Stimulated activated CD4-positive, alpha-beta T cell treated with anti-CD3 and anti-CD28 coated beads, Interleukin-4, amount 100 ng/mL, for 48 hours (primary cell): ENCODE results near the gene SLC17A2.

Experiments used
- DNase-seq, 2 donors: peaks; one replicate each; pipeline ENCODE4 v3.0.0-alpha.2; 2020; ENCODE audit warnings: low read depth in 2 of 2

The SLC17A2 gene

DNA sequence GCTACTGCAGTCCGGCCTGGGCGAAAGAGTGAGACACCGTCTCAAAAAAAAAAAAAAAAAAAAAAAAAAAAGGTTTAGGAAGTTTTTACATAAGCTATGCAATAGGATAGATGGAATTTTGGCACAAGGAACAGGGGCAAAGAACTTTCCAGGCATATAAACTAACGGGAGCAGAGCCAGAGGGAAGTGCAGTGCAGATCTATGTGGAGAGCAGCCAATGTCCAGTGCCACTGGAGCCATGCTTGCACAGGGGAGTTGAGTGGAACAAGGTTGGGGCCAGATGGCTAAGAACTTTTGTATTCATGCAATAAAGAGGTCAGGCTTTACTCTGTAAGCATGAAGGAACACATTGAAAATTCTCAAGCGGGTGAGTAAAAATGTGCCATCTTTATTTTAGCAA lies 10.8 kb downstream of the SLC17A2 start:
- DNase-seq, result no peak

DNA sequence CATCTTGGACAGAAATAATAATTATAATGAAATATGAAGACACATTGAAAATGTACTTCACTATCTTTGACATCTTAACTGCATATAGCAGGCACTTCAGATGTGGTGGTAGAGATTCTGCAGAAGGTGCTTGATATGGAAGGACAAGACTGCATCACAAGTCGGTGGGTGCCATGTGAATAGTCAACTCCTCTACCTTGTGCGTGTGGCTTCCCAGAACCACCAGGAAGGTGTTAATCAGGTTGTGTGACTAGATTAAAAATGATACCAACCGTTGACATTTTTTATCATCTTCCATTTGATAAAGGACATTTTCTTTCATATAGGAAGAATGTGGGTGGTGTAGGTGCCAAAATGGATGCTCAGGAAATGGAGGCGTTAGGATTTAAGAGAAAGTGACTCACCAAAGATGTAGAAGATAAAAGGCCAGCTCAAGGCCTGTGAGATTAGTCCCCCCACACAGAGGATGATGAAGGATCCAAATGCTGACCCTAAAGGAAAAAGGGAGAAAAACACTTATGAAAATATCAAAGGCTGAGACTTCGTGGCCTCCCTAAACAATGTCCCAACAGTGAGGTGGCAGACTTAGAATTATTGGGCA lies 12.3 kb downstream of the SLC17A2 start:
- peak in 1 of 2 donors; percentile 6 for DNase-seq

DNA sequence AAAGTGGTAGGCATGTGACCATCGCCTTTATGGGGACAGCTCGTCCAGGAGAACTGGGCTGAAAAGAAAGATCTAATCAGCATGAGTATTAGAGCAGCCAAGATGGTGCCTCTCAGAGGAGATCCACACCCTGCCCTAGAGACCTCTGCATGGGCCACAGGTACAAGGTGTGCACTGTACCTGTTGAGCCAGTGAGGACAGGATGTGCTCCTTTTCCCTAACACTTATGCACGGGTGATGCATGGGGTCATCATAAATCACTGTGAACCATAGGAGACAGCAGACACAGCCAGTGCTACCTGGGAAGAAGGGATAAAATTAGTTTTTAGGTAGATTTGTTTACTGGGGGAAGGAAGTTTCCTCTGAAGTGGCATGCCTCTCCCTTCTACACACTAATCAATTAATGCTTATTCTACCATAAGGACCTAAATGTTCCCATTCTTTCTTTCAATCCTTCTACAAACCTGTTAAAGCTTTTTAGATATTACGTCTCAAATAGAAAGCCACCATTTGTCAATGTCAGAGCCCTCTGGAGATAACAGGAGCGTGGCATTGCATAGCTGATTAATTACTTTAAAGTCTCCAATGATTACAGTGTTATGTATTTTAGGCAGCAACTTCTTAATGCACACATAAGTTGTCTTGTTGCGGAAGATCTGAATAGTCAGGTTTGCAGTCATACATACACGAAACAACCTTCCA lies 13.6 kb downstream of the SLC17A2 start:
- DNase-seq, result no peak

DNA sequence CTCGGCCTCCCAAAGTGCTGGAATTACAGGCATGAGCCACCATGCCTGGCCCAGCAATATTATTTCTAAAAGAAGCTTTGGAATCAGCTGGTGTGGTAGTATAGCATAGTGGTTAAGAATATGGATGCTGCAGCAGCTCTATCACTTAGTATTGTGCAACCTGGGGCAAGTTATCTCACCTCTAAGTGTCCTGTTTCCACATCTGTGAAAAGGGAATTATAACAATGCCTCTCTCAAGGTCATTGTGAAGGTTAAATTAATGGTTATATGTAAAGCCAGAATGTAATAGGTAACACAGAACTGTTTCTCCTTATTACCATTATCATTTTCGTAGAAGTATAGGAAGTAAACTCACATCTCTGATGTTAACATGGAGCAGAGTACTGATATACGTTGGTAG lies 14.2 kb downstream of the SLC17A2 start:
- no peak for DNase-seq

DNA sequence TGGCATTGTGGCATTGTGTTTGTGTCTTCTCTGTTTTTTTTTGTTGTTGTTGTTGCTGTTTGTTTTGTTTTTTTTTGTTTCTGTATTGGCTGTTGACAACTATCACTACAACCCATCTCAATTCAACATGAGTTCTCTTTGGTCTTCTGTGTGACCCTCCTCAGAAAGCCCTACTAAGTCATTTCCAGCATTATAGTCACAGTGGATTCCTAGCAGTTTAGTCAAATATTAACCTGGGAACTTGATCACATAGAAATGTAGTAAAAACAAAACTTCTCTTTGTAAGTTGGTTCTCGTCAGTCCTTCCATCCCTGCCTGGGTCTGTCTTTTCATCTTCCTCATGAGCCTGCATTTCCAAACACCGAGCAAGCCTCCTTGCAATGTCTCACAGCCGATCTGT lies 16.8 kb downstream of the SLC17A2 start:
- DNase-seq, result no peak

DNA sequence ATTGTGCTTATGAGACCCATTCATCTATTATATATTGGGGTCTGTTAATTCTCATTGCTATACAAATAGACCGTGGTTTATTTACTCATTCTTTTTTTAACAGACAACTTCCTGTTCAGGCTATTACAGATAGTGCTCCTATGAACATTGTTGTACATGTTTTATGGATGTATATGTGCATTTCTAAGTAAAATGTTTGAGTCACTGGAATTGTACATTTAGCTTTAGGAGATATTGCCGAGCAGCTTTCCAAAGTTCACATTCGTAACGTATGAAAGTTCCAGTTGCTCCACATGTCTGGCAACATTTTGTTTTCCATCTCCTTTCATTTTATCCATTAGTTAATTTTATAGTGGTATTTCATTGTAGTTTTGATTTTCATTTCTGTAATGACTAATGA lies 19.1 kb downstream of the SLC17A2 start:
- no peak for DNase-seq

DNA sequence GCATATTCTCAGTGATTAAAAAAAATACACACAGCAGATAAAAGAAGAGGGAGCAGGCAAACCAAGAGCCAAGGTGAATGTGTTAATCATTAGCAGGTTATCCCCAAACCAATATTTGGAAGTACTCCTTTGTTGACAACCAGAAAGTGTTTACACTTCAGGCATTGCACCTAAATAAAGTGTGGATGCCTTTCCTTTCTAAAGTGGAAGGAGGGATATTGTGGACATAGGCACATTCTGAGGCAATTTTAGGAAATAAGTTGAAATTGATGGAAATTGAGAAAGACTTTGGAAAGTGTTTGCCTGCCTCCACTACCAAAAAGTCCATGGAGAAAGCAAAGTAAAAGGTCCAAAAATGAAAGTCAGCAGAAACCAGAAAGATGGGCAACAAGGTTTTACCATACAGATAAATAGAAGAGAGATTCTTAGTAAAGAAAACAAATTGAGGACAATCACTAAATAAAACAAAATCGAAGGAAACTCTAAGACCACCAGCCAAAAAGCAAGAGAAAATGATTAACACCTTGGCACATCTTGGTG lies 22.9 kb downstream of the SLC17A2 start:
- no peak for DNase-seq

DNA sequence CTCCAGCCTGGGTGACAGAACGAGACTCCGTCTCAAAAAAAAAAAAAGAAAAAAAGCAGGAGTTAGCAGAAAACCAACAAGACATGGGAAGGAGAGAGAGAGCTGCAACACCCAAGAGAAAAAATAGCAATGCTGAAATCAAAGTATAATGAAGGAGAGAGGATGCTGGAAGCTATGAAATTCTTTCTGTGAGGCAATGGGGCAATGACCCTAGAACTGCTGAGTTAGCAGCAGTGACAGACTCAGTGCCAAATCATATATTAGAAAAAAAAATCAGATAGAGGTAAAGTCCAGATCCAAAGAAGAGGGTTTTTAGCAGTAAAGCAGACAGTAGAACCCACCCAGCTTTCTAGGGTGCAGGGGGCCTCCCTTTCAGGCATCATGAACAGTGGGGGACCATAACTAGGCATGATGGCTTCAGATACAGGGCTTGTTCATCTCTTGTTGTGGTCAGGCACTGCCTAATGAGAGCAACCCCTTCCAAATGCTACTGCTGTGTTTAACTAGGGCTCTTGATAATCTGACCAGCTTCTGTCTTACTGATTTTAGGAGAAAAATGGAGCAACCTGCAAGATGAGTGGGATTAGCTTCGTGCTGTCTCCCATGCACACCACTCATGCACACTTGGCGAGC lies 26.9 kb downstream of the SLC17A2 start:
- DNase-seq, result no peak

DNA sequence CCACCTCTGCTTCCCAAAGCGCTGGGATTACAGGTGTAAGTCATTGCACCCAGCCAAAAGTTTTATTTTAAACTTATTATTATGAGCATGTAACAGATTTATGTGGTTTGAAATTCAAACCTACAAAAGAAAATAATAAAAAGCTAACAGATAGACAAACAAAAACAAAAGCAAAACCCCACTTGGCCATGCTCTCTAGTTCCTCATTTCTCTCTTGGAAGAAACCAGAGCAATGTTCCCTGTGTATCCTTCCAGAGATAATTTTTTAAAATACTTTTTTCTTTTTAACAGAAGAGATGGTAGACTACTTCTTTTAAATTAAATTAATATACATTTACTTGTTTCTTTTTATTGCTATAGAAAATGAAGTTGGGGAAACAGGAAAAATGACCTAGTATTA lies 28.4 kb downstream of the SLC17A2 start:
- no peak for DNase-seq

DNA sequence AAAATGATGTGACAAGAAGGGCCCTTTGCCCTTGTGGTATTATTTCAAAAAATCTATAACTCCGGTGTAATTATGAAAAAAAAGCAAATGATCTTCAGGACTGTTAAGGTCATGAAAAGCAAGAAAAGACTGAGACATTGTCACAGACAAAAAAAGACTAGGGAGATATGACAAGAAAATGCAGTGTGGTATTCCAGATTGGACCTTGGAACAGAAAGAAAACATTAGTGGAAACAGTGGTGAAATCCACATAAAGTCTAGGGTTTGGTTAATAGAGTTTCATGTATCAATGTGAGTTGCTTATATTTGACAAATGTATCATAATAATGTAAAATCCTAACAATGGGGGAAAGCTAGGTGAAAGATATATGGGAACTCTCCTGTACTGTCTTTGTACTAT lies 29.6 kb downstream of the SLC17A2 start:
- DNase-seq, result no peak

DNA sequence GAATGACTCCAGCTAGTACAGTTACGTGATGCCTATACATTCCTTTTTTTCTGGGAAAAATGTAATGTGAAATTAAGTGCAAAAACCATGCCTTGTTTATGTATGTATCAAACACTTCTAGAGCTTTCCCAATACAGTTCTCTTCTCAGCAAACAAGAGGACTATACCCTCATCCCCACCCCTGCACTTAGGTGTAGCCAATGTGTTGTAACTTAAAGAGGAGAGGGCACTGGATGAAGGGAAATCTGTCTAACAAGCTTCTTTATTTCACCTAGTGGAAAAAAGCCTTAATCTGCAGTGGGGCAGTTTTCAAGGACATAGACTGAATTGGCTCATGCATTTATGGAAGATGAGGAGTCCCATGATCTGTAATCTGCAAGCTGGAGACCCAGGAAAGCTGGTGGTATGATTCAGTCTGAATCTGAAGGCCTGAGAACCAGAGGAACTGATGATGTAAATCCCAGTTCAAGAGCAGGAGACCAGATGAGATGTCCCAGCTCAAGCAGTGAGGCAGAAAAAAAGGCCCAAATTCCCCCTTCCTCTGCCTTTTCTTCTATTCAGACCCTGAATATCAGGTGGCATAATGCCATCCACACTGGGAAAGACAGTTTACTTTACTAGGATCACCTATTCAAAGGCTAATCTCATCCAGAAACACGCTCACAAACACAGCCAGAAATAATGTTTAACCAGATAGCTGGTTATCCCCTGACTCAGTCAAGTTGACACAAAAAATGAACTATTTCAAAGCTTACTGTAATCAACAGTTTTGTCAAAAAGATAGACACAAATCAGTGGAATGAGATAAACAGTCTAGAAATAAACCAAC lies 30.7 kb downstream of the SLC17A2 start:
- DNase-seq, result no peak

DNA sequence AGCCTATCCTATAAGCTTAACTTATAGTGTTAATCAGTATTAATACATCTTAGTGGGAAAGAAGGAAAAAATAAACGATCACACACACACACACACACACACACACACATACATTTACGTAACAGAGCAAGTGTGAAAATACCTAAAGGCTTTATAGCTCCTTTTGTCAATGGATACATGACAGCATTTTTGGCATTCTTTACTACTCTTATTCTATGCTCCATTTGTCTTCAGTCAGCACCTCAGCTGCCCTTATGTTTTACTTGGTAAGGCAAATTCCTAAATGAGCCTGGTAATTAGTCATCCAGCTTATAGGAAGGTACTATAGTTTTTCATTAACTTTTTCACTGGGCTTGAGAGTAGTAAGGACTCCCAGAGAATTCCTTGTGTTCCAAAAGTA lies 31.4 kb downstream of the SLC17A2 start:
- DNase-seq, result no peak

DNA sequence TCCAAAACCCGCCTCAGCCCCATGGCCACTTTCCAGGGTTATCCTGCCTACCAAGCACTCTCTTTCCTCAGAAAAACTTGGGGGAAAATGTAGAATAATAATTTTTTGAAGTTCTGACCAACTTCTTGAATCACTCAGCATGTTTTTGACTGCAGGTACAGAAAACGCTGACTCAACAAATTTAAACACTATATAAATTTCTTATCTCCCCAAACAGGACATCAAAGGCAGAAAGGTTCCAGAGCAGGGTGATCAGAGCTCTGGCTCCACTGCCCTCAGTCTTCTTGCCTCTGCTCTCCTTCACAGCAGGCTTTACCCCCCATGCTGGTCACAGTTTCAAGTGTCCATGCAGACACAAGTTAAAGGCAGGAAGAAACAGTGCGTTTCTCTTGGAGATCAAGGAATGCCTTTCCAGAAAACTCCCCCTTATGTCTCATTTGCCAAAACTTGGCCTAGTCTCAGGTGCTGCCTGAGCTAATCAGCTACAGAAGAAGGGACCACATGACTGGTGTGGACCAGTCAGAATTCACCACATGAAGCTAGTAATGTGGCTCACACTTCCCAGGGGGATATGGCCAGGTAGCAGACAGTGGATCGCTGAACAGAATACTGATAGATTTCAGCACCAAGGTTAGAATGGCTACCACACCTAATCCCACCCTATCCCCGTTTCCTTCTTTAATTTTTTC lies 32.1 kb downstream of the SLC17A2 start:
- DNase-seq, result no peak

DNA sequence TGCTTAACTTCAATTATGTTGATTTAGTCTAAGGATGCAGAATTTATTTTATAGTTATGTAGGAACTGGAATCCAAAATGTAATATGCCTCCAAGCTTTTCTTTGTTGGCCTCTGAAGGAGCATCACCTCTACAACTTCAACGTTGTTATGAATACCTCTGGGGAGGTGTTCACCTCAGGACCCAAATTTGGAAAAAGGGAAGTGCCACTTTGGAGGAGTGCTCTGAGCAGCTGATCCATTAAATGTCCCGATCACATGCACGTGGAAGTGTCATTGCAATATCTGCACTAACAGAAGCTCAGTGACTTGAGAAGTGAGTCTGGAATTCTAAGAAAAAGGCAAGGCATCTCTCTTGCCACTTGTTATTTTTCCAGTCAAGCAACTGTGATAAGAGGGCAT lies 34.2 kb downstream of the SLC17A2 start:
- DNase-seq, result no peak

DNA sequence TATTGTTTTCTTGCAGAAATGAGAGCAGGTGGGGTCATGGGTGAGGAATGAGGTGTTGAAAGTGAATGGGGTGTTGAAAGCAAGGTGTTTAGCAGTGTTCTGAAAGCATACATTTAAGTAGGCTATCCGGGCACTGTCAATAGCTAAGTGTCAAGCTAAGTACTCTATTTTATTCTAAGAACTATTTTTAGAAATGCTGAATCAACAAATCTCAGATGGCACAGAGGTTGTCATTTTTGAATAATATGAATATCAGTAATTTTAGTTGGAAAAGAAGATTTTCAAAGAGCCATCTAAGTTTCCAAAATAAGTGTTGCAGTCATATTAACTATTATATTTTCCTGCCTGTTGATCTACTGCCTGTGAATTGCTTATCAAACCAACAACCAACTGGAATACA lies 34.7 kb downstream of the SLC17A2 start:
- DNase-seq, result no peak

DNA sequence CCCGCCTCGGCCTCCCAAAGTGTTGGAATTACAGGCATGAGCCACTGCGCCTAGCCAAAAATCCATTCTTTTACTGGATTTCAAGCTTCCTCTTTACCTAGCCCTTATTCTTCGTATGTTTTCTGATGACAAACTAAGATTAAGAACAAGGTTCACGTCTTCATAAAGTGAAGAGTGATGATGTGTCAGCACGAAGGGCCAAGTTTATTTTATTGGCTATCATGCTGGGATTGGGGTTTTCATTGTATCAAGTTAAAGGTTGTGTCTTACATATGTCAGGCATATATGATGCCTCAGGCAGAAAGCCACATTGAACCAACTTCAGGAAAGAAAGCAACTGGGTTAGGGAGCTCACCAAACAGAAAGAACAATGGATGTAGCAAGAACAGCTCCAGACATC lies 36.7 kb downstream of the SLC17A2 start:
- DNase-seq, result no peak

DNA sequence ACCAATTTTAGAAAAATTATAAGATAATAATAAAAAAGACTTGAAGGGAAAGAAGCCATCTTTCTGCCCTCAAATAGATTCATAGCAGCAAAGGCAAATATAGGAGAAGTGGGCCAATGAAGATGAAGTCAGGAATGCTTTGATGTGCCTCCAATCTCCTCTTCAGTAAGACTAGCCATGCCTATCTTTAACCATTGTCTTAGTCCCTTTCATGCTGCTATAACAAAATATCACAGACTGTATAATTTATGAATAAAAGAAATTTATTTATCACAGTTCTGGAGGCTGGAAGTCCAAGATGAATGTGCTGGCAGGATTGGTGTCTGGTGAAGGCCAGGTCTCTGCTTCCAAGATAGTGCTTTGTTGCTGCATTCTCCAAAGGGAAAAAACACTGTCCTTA lies 37.6 kb downstream of the SLC17A2 start:
- no peak for DNase-seq

DNA sequence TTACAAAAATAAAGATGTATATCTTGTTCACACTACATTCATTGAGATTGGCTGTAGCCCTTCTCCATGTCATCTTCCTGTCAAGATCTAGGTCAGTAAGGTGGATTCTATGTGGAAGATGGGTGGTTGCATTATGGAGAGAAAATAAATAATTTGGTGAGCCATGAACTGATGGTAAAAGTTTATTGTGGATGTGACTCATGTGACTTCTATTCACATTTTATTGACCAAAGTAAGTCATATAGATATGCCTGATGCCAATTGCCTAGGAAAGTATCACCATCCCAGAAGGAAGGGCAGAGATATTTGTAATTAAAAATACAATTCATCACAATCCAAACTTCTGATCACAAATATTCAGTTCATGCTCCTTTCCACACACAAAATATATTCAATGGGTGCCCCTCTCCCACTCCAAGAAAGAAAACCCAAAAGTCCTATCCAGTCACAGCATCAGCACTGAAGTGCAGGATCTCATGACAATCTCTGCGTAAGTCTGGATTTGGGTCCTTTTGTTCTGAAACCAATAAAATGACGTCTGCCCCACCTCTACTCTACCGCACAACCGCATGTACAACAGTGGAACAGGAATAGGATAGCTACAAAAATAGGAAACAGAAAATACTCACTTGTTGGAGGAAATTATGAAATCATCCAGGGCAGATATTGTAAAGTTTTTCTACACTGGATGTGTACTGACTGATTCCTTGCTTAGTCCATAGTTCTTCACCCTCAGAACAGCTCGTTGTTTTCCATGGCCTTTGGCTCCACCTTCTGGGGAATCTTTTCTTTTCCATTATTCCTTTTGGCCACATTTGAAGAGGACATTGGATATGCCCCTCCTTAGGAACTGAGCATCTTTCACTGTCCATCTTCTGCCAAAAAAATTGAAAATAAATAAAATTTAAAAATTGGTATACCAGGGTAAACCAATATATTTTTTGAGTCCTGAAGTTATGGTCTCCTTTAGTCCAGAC lies 40.3 kb downstream of the SLC17A2 start:
- DNase-seq, result no peak

DNA sequence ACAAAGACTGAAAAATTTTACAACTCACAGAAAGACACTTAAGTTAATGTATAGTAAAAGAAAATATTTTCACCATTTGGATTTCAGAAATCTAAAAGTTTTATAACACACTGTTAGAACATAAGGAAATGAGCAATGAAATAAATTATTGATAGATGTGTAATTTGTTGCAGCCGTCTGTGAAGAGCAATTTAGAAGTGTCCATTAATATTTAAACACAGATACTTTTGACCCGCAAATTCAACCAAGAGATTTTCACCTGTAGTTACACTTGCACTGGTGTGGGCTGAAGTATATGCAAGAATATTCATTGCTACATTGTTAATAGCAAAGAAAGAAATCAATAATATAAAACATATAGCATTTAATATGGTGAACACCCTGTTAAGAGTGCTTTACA lies 41.9 kb downstream of the SLC17A2 start:
- DNase-seq, result no peak

DNA sequence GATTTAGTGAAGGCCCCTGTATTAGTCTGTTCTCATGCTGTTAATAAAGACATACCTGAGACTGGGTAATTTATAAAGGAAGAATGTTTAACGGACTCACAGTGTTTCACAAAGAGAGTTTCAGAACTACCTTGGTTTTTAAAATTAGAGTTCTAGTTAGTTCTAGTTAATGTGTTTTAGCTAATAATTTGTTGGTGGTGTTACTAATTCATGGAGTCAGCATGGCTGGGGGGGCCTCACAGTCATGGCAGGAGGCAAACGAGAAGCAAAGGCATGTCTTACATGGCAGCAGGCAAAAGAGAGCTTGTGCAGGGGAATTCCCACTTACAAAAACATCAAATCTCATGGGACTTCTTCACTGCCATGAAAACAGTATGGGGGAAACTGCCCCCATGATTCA lies 44.4 kb downstream of the SLC17A2 start:
- no peak for DNase-seq

DNA sequence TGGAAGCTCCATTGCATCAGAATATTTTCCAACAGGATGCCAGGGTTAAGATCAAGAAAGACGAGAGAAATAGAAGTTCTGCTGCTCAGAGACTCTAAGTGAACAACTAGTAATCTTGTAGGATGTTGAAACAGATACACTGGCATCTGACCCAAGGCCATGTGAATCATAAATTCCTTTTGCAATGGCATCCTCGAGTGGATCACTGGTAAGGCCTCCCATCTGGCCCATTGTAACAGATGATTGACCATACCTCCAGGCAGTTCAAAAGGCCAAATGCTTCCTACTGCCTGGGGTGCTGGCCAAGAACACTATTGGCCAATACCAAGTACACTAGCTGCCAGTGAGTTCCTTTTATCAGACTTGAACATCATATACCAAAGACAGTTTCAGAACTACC lies 46.5 kb downstream of the SLC17A2 start:
- DNase-seq, result no peak
